ENCODE results near the gene MYADM. TPM values are rescaled to one million over a fixed set of nuclear protein-coding genes. Genes with fewer than 3 reads are reported as not detected.

MYADM gene
- total and polyA plus RNA-seq, 2 of the 13 experiments (the other 11 are each of a cell fraction or from before 2014, with no cell fraction given), result 19.9 to 38.1 TPM

GRCh38 chr19:53866865-53867224 is 838 bp upstream of the MYADM start (continued):
- TF ChIP-seq ZNF574 (CRISPR knock-in tag; IDR thresholded peaks at IDR 0.05) (no peak), ZZZ3 (CRISPR knock-in tag; IDR thresholded peaks at IDR 0.05; ENCODE audit: borderline replicate concordance) (peak; percentile 40; the same call in 1 of the 2 replicates), SSRP1 (CRISPR knock-in tag; IDR thresholded peaks at IDR 0.05) (0 out of 2 replicates have a peak, but pooled peaks have one; percentile 67), ZXDC (CRISPR knock-in tag; IDR thresholded peaks at IDR 0.05) (0 out of 2 replicates have a peak, but pooled peaks have one; percentile 33), ZNF704 (CRISPR knock-in tag; IDR thresholded peaks at IDR 0.05; ENCODE audit: borderline replicate concordance) (0 out of 2 replicates have a peak, but pooled peaks have one; percentile 42), POLR2G (IDR thresholded peaks at IDR 0.05; ENCODE audit: low read depth, low read length) (0 out of 2 replicates have a peak, but pooled peaks have one; percentile 39), ATF5 (CRISPR knock-in tag; IDR thresholded peaks at IDR 0.05; ENCODE audit: low read depth) (no peak), ZNF264 (CRISPR knock-in tag; IDR thresholded peaks at IDR 0.05) (no peak), WIZ (CRISPR knock-in tag; IDR thresholded peaks at IDR 0.05) (no peak), HES4 (CRISPR knock-in tag; IDR thresholded peaks at IDR 0.05; ENCODE audit: borderline replicate concordance) (no peak), ZNF788 (CRISPR knock-in tag; IDR thresholded peaks at IDR 0.05; ENCODE audit: borderline replicate concordance) (no peak), ZNF770 (CRISPR knock-in tag; IDR thresholded peaks at IDR 0.05) (peak; percentile 70), ZNF101 (CRISPR knock-in tag; IDR thresholded peaks at IDR 0.05; ENCODE audit: borderline replicate concordance, low read depth) (0 out of 2 replicates have a peak, but pooled peaks have one; percentile 76), ZFP91 (CRISPR knock-in tag; IDR thresholded peaks at IDR 0.05; ENCODE audit: borderline replicate concordance) (no peak), EP300 (IDR thresholded peaks at IDR 0.05; ENCODE audit: low read depth in 2 of 2, low read length in 2 of 2) (no peak), EP300 (CRISPR knock-in tag; IDR thresholded peaks at IDR 0.05; ENCODE audit: borderline replicate concordance) (no peak), SRY (CRISPR knock-in tag; IDR thresholded peaks at IDR 0.05) (0 out of 2 replicates have a peak, but pooled peaks have one; percentile 27), MBD4 (IDR thresholded peaks at IDR 0.05; ENCODE audit: borderline replicate concordance, low read length) (no peak)

All from HepG2 (cell line).